CD4-positive, alpha-beta T cell treated with Interleukin-15 for 1 hour (primary cell): ENCODE measurements around the gene MIDN.
"Not testable (repeated sequence)": the region's sequence is repeated elsewhere in the genome, so short reads cannot be mapped to it uniquely, and the experiment has no call there.

Experiments used
- DNase-seq: peaks from one replicate; pipeline ENCODE4 v3.0.0-alpha.2; 2020

The MIDN gene

GRCh38 chr19:1248139-1248785, at the start of gene MIDN:
MIDN (plus strand) TSS chr19:1248583; CDS start chr19:1250297, 1,714 bp downstream.
- peak; percentile 81 for DNase-seq

- no peak for DNase-seq
Observed at GRCh38 chr19:1199531-1199930, 48.9 kb upstream of the MIDN start.

GRCh38 chr19:1200614-1201013, 47.8 kb upstream of the MIDN start:
- not testable (repeated sequence) for DNase-seq

- peak; percentile 98 for DNase-seq
Observed at GRCh38 chr19:1205114-1206099, 43.0 kb upstream of the MIDN start, which contains the start of gene STK11. STK11 (plus strand) TSS chr19:1205778; CDS start chr19:1206914, 1,136 bp downstream.

GRCh38 chr19:1206150-1206863, 42.1 kb upstream of the MIDN start:
- no peak for DNase-seq

- peak; percentile 48 for DNase-seq
Observed at GRCh38 chr19:1206864-1207450, 41.4 kb upstream of the MIDN start.

- DNase-seq = not testable (repeated sequence)
Observed at GRCh38 chr19:1208830-1209229, 39.6 kb upstream of the MIDN start.

- DNase-seq = no peak
Observed at GRCh38 chr19:1210227-1210538, 38.2 kb upstream of the MIDN start.

GRCh38 chr19:1211494-1212234, 36.7 kb upstream of the MIDN start:
- DNase-seq = no peak

- peak; percentile 82 for DNase-seq
Observed at GRCh38 chr19:1213391-1214286, 34.7 kb upstream of the MIDN start.

GRCh38 chr19:1214299-1214861, 34.0 kb upstream of the MIDN start:
- DNase-seq = no peak

- no peak for DNase-seq
Observed at GRCh38 chr19:1214862-1215731, 33.3 kb upstream of the MIDN start.

- no peak for DNase-seq
Observed at GRCh38 chr19:1216756-1217155, 31.6 kb upstream of the MIDN start.

GRCh38 chr19:1217366-1217765, 31.0 kb upstream of the MIDN start:
- DNase-seq = no peak

- no peak for DNase-seq
Observed at GRCh38 chr19:1218751-1219567, 29.4 kb upstream of the MIDN start.

GRCh38 chr19:1219786-1220476, 28.5 kb upstream of the MIDN start:
- DNase-seq = no peak

- no peak for DNase-seq
Observed at GRCh38 chr19:1220477-1220930, 27.9 kb upstream of the MIDN start.
